K562 (cell line): ENCODE data around the gene METAP1D. TPM values are rescaled to one million over a fixed set of nuclear protein-coding genes. Genes with fewer than 3 reads are reported as not detected.

Experiments used
- ELF1 ChIP-seq: fragments of 200-800 bp; sonication (Bioruptor generic); IDR thresholded peaks from 2 replicates; pipeline ENCODE4 v1.6.1; 2016; ENCODE audit warnings: missing genetic modification characterization, missing compliant biosample characterization
- ETV5 ChIP-seq: sonication (generic); formaldehyde crosslinking; IDR thresholded peaks from 2 replicates; pipeline ENCODE4 v1.4.0; 2020; ENCODE audit warnings: low read depth, mild to moderate bottlenecking, missing genetic modification reagents
- PML ChIP-seq: IDR thresholded peaks from 2 replicates; pipeline ENCODE4 v1.6.1; 2012; ENCODE audit warnings: low read length, inconsistent platforms
- ZC3H8 ChIP-seq: fragments of 450-650 bp; IDR thresholded peaks from 2 replicates; pipeline ENCODE4 v1.6.1; 2017
- ZNF583 ChIP-seq: fragments of 250-450 bp; sonication (Bioruptor Pico); IDR thresholded peaks from 2 replicates; pipeline ENCODE4 v1.4.0; 2020
- polyA plus RNA-seq, 8 experiments: library from polyadenylated mRNA; depleted of rRNA in 4 of 8; stranded (reverse) in 5 of 8; unstranded in 3 of 8; fragments of >200 nt; fragmentation: Nextera tagmentation in 2 of 8; fragmentation: Illumina TruSeq in 1 of 8; extraction: Ambion mirVana in 2 of 8; extraction: Trizol in 1 of 8; gene quantifications; 2 replicates each; pipeline versions ENCODE4 v1.2.1 to v1.2.3, GENCODE V29; 2011 to 2014; ENCODE audit warnings: inconsistent platforms in 1 of 8, missing spikeins in 1 of 8
- total RNA-seq, 7 experiments: library from RNA; depleted of rRNA in 6 of 7; stranded (reverse); fragments of >200 nt in 6 of 7; fragmentation: Illumina TruSeq in 2 of 7; extraction: Trizol in 2 of 7; gene quantifications; 2 replicates each; pipeline versions ENCODE4 v1.2.1 to v1.2.3, GENCODE V29; 2011 to 2021; ENCODE audit warnings: low replicate concordance in 1 of 7
- TF ChIP-seq, protein P1 (sequence below): fragments of 250-450 bp; sonication (Bioruptor Pico); IDR thresholded peaks from 2 replicates; pipeline ENCODE4 v1.5.0; 2022; ENCODE audit warnings: mild to moderate bottlenecking
- TF ChIP-seq, protein P2 (sequence below): sonication (generic); formaldehyde crosslinking; IDR thresholded peaks from 2 replicates; pipeline ENCODE4 v1.8.0; 2022; ENCODE audit warnings: missing genetic modification reagents, mild to moderate bottlenecking, borderline replicate concordance
- TF ChIP-seq, protein P3 (sequence below): fragments of 250-450 bp; sonication (Bioruptor Pico); IDR thresholded peaks from 2 replicates; pipeline ENCODE4 v1.6.1; 2021; ENCODE audit warnings: mild to moderate bottlenecking

The METAP1D gene
- total and polyA plus RNA-seq, 9 of the 15 experiments (the other 6 are each of a cell fraction or from before 2014, with no cell fraction given): 8.0 to 23.4 (median 15.7) TPM

DNA sequence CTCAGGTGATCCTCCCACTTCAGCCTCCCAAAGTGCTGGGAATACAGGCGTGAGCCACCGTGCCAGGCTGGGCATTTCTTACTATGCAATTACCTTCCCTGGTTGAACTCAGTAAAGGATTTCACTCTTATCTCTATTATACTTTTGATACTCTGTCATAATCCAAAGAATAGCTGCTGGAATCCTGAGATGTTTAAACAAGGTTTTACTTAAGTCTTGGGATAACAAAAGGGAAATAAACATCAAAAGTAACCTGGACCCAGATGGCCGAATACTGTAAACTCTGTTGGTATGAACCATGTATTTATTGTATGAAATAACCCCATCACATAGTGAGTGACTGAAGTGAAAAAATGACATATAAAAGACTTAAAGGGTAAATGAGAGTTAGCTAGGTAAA lies 114.8 kb downstream of the METAP1D start (continued):
- TF ChIP-seq, protein P1, sequence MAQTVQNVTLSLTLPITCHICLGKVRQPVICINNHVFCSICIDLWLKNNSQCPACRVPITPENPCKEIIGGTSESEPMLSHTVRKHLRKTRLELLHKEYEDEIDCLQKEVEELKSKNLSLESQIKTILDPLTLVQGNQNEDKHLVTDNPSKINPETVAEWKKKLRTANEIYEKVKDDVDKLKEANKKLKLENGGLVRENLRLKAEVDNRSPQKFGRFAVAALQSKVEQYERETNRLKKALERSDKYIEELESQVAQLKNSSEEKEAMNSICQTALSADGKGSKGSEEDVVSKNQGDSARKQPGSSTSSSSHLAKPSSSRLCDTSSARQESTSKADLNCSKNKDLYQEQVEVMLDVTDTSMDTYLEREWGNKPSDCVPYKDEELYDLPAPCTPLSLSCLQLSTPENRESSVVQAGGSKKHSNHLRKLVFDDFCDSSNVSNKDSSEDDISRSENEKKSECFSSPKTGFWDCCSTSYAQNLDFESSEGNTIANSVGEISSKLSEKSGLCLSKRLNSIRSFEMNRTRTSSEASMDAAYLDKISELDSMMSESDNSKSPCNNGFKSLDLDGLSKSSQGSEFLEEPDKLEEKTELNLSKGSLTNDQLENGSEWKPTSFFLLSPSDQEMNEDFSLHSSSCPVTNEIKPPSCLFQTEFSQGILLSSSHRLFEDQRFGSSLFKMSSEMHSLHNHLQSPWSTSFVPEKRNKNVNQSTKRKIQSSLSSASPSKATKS (CRISPR knock-in tag): no peak
- no peak for TF ChIP-seq ETV5 (CRISPR knock-in tag)
- TF ChIP-seq, protein P2, sequence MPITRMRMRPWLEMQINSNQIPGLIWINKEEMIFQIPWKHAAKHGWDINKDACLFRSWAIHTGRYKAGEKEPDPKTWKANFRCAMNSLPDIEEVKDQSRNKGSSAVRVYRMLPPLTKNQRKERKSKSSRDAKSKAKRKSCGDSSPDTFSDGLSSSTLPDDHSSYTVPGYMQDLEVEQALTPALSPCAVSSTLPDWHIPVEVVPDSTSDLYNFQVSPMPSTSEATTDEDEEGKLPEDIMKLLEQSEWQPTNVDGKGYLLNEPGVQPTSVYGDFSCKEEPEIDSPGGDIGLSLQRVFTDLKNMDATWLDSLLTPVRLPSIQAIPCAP (CRISPR knock-in tag): no peak
- TF ChIP-seq PML: no peak
- TF ChIP-seq ELF1 (tag): no peak
- no peak for TF ChIP-seq ZNF583
- TF ChIP-seq, protein P3, sequence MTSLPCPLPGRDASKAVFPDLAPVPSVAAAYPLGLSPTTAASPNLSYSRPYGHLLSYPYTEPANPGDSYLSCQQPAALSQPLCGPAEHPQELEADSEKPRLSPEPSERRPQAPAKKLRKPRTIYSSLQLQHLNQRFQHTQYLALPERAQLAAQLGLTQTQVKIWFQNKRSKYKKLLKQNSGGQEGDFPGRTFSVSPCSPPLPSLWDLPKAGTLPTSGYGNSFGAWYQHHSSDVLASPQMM (CRISPR knock-in tag): no peak
- TF ChIP-seq ZC3H8: no peak
